Activated CD4-positive, alpha-beta T cell treated with anti-CD3 and anti-CD28 coated beads for 24 hours (primary cell): Measurements from ENCODE around the gene USP31.

Source experiments
- DNase-seq, 2 donors: peaks; one replicate each; pipeline ENCODE4 v3.0.0-alpha.2; 2020; ENCODE audit warnings: low read depth in 2 of 2

USP31 gene

DNA sequence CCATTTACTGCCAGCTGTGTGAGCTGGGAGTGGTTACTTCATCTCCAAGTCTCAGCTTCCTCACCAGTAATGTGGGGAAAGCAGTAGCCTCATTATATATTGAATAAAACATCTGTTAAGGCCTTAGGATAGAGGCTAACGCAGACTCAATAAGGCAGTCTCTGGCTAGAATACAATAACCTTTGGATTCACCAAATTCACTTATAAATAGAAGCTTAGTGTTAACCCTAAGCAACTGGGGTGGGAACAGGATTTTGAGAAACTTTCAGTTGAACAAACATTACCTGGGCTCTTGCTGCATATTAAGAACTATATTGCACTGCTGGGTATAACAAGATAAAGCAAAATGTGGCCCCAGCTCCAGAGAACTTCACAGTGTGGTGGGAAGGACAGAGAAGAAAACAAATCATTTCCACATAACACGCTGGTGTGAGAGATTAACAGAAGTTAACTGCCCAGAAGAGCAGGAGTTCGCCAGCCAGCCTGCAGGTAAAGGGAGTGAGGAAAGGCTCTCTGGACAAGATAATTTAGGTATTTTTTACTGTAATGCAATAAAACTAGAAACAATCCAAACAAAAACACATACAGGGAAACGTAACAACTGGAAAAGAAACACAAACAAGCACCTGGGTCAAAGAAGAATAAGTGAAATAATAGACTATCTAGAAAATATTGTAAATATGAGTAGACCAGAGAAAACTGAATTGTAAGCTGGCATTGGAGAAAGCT is 57.0 kb downstream of the USP31 start:
- DNase-seq = no peak

- DNase-seq = no peak
Observed at GRCh38 chr16:23089111-23089510, 60.1 kb downstream of the USP31 start.

DNA sequence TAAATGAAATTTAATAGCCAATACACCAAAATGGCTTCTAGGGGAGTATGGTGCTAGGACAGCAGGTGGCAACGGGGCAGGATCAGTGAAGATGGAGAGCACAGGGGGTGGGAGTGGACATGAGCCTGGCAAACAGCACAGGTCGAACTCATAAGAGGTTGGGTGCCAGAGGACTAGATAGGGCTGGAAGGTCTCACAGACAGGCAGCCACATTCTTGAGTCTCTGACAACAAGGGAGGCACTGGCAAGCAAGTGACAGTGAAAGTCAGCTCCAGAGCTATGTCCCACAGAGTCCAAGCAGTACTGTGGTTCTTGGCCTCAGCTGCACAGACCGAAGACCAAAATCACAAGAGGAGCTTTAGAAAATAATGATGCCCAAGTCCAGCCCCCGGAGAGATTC is 61.2 kb downstream of the USP31 start:
- no peak for DNase-seq

DNA sequence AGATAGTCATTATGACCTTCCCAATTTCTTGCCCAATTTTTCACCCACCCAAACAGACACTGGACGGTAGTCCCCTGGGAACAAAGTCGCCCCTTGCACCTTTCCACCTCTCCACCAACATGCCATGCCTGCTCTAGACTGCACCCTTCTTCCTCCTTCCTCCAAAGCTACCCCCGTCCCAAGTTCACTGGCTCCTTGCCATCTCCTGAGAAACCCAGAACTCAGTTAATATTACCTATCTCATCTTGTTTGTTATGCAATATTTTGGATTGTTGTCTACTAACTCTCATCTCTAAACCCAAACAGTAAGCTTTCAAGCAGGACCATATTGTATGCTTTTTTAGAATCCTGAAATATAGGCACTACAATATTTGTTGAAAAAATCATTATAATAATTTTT is 63.3 kb downstream of the USP31 start:
- DNase-seq = no peak

GRCh38 chr16:23082161-23082788 is 67.0 kb downstream of the USP31 start:
- DNase-seq = no peak

- no peak for DNase-seq
Observed at GRCh38 chr16:23081675-23082119, 67.6 kb downstream of the USP31 start.

DNA sequence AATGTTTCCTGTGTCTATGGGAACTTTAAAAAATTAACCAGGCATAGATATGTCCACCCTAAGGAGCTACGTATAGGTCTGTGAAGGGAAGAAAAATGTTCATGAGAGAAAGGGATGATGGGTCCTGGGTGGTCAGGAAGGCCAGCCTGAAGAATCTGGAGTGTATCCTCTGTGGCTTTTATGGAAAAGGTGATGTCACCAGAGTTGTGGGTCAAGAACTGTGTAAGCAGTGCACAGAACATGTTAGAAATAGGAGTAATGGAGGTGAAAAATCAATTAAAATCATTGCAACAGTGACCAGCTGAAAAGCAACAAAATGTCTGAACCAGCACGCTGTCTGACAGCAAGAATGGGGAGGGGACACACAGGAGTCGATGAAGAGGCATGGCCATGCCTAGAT is 68.5 kb downstream of the USP31 start:
- no peak for DNase-seq

- no peak for DNase-seq
Observed at GRCh38 chr16:23080329-23080728, 68.9 kb downstream of the USP31 start.

DNA sequence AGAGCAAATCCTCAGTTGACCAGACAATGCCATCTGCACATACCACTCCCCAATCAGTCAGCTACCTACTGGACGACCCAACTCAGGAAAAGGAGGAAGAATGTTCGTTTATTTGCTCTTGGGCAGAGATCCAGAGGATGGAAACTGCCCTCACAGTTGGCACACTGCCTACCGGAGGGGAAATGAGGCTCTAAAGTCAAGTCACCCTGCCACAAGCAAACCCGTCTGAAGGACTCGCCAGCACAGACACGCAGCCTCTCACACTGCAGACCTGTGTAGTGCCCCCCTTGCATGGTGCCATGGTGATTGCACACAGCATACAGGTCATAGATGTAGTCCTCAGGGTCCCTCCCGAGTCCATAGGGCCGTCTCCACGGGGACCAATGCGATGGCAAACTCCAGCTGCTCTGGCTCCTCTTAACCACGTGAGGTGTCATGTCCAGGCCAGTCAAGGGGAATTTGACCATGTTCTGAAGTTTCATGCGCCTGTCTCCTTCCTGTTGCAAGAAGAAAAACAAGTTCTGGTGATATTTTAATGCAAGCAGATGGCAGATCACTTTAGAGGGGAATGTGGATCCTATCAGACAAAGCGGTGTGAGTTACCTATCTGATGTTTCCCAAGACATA is 69.5 kb downstream of the USP31 start:
- DNase-seq = no peak

GRCh38 chr16:23074423-23074822 is 74.8 kb downstream of the USP31 start:
- DNase-seq = no peak

- DNase-seq = no peak
Observed at GRCh38 chr16:23072769-23073549, 76.3 kb downstream of the USP31 start.

- no peak for DNase-seq
Observed at GRCh38 chr16:23072084-23072599, 77.1 kb downstream of the USP31 start.

DNA sequence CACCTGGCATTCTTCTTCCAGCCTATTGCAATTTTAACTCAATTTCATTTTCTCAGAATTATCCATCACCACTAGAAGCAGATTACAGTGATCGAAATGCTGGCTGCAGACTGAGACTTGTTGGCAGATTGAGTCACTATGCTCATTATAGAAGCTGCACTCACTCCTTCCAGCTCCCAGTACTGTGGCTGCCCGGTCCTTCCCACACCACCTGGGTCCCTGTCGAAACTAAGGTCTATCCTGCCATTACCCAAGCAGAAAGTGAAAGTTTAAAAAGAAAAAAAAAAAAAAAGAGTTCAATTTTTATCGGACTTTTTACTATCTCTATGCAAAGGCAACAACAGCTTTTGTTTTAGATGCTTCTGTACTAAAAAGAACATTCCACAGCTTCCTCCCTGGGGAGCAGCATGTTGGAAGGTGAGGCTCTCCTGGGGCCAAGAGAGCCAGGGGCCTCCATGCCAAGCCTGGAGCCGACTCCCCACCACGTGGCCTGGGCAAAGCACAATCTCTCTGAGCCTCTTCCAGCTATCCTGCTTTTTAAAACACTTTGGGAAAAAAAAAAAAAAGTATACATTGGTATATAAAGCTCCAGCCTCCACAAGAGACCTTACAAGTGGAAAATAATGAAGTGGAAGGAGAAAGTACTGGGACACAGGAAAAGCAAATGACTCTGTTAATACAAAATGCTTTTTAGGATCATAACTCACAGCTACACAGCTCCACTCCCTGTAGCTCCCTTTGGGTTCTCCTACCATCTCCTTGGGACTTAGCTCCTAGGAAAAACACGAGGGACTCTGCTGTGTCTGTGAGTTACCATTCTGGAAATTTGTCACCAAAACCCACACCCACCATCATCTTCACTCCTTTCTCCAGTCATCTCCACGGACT is 77.8 kb downstream of the USP31 start:
- no peak for DNase-seq

- no peak for DNase-seq
Observed at GRCh38 chr16:23069844-23070243, 79.4 kb downstream of the USP31 start.

DNA sequence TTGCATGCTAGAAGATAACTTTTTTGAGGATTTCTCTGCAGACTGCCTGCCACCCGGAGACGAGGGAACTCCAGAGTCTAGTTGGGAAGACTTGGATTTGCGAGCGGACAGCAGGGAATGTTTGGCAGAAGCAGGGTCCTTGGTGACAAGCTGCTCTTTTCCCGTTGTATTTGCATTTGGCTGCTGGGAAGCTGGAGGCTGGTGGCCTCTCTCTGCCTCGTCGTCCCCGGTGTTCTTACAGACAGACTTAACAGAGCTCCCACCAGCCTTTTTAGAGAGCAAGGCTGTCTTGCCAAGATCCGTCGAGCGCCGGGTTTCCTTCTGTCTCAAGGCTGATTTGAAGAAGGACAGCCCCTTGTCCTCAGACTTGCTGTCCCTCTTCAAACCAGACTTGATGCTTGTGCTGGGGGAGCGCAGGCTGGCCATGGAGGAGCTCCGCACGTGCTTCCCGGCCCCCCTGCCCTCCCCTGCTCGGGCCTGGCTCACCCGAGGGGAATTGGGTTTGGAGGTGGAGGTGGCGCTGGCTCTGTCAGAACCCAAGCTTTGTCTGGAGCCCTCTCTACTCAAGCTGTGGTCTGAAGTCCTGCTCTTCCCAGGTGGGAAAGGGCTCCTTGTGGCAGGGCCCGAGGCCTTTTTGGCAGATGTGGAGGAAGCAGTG is 81.0 kb downstream of the USP31 start:
- no peak for DNase-seq

- no peak for DNase-seq
Observed at GRCh38 chr16:23066676-23067075, 82.6 kb downstream of the USP31 start.

GRCh38 chr16:23064639-23065038 is 84.6 kb downstream of the USP31 start:
- no peak for DNase-seq

- no peak for DNase-seq
Observed at GRCh38 chr16:23062524-23062923, 86.7 kb downstream of the USP31 start.

GRCh38 chr16:23061669-23062068 is 87.6 kb downstream of the USP31 start:
- DNase-seq = no peak
